ENCODE data around the gene PRLR. TPM values are rescaled to one million over a fixed set of nuclear protein-coding genes. Genes with fewer than 3 reads are reported as not detected.

The PRLR gene
- total RNA-seq, 1 experiment from 2014 or later, result not detected

DNA sequence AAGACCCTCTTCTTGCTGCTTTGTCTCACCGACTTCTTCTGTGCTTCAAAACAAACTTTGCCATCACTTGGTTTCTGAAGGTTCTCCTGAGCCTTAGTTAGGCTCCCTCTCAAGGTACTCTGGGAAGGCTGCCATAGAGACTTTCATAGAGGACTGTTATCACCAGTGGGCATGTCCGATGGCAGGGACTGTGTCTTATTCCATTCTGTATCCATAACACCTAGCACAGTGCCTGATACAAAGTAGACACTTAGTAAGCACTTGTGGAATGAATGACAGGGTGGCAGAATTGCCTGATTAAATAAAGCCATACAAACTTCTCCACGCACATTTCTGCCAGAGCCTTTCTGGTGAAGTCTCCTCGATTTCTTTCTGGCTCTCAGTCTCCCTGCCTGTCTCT, 215.2 kb downstream of the PRLR start:
- no peak for DNase-seq (ENCODE audit: extremely low read depth, low read depth)

DNA sequence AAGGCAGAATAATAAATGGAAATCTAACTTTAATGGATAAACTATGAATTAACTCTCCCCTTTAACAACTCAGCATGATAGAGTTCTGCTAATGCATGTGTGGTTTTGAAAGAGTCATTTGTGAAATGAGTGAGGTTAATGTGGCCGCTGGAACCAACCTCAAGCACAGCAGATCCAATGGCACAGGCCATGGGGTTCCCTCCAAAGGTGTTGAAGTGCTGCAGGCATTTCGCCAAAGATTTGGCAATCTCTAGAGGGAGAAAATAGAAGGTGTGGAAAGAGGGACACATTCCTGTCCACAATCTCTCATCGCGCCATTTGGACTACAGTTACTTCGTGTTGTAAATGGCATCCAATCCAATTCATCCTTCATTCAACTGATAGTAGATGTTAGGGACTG, 217.5 kb downstream of the PRLR start:
- no peak for DNase-seq (ENCODE audit: extremely low read depth, low read depth)

DNA sequence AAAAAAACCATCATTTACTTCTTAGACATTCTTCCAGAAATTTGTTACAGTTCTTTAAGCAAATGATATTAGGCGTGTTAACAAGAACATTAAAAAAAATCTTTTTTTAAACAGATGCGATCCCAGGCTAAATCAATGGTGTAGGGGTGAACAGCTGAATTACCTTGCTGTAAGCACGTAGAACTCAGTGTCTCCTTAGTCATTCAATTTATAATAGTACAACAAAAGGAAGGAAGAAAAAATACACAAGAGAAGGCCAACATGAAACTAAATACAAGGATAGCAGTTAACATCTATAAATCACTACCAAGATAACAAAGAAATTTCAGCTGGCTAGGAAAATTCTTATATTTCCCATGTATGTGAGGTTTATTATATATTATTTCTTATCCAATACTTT, 217.9 kb downstream of the PRLR start:
- no peak for DNase-seq (ENCODE audit: extremely low read depth, low read depth)

DNA sequence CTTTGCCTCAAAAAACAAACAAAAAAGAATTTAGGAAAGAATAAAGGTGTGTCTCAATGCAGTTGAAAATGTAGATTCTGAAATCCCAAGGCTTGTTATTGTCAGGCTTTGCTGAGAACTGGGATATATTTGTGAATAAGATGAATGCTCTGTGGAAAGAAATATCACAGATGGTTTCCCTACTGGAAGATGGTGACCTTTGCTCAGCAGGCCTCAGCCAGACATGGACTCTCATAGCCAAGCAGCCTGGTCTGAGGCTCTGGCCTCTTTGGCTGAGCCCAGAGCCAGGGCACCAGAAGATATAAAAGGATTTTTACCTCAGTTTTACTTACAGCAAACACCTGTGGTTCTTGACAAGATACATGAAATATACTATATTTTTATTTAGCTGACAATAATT, 219.6 kb downstream of the PRLR start:
- no peak for DNase-seq (ENCODE audit: extremely low read depth, low read depth)

DNA sequence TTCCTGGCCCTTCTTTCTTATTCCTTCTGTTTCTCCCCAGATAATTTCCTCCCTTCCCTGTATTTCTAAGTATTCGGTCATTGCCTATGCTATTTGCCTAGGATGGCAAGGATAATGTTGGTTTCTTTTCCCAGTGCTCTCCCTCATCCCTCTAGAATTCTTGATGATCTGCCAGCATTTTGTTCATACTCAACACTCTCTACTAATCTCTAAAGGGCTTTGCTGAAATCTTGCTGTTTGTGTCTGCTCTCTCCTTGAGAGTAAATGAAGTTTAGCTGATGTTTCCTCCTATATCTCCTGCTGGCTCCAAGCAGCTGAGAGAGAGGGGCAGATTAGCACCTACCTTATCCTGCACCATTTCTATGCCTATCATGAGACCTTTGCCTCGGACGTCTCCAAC, 220.6 kb downstream of the PRLR start:
- no peak for DNase-seq (ENCODE audit: extremely low read depth, low read depth)

DNA sequence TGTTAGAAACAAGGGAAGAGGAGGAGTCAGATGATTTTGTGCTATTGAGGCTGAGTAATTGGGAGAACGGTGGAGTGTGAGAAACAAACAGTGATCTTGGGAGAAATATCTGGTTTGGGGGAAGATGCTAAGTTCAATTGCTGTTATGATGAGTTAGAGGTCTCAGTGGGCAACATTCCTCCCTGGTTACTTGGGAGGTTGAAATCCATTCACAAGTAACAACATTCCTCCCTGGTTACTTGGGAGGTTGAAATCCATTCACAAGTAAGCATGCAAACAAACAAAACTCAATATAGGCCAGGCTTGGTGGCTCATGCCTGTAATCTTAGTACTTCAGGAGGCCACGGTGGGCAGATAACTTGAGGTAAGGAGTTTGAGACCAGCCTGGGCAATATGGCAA, 221.3 kb downstream of the PRLR start:
- DNase-seq (ENCODE audit: extremely low read depth, low read depth), result no peak

DNA sequence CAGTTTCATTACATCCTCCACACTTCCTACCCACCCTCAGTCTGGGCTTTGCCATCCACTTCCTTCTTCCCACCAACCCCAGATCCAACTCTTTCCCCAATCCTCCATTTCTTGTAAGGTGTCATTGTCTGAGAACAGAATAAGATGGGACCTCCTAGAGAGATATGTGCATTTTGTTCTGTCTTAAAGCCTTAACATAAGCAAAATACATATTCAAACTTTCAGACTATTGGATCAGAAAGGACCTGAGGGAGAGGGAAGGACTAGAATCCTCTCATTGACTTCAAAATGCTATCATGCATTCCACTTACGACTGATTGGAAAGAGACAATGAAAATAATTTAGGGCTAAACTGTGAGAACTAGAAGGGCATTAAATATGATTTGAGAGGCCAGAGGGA, 225.5 kb downstream of the PRLR start:
- no peak for DNase-seq (ENCODE audit: extremely low read depth, low read depth)

DNA sequence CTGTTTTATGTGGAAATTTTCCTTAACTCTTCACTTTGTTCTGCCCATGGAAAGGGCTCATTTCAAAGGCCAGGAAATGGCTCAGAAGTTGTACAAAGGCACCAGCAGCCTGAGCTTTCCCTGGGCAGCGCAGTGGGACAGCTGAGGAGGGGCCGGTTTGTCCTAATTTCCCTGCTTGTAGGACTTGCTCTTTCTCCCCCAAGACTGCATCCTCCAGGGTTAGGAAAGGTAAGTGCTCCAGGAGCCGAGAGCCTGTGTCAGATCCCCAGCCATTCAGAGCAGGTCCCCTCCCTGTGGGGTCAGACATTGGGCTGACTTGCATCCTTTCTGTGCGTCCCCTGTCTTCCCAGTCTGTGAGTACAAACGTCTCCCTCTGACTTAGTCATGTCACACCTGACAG, 226.1 kb downstream of the PRLR start:
- DNase-seq (ENCODE audit: extremely low read depth, low read depth), result no peak

DNA sequence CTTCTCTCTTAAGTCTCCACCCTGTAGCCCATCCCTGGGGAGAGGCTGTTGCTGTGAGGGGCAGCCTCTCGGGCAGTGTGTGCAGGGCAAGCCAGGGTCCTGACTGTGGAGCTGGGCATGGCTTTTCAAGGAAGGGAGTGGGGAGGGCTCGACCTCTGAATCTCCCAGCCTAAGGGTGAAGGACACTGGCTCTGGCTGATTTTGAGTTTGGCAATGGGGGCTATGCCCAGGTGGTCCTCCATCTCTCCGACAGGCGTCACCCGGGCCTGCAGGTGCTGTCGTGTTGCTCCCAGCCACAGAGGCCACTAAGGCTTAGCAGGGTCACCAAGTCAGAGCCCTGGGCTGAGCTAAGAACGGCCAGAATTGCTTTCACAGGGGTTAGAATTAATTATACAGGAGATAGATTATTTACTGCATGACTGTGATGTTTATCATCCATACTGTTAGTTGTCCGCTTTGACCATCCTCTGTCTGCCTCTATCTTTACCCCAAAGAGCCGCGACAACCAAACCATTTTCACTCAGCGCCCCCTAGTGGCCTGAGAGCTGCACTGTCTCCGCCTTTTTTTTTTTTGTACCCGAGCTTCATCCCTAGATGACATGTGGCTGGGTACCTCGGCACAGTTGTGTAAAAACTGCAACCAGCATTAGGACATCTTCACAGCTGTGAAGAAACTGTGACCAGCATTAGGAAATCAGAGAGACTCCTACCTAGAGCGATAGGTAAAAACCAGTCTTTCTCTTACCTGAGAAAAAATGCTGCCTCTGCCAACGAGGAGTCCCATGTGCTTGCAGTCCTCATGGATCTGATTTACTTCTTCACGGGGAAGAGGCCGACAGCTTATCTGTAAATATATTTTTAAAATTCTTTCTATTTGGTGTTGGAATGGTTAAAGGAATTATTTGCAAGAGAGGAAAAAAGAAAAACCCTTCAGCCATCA, 227.0 kb downstream of the PRLR start:
- peak; percentile 74 for DNase-seq (ENCODE audit: extremely low read depth, low read depth)

DNA sequence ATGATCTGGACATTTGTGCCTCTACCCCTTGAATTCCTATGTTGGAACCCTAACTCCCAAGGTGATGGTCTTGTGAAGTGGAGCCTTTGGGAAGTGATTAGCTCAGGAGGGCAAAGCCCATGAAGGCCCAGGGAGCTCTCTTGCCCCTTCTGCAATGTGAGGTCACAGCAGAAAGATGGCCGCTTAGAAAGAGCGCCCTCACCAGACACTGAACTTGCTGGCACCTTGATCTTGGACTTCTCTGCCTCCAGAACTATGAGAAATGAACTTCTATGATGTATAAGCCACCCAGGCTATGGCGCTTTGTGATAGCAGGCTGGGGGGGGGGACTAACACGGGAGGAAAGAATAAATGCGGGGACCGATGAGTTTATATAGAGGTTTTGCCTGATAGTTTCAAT, 227.8 kb downstream of the PRLR start:
- no peak for DNase-seq (ENCODE audit: extremely low read depth, low read depth)

DNA sequence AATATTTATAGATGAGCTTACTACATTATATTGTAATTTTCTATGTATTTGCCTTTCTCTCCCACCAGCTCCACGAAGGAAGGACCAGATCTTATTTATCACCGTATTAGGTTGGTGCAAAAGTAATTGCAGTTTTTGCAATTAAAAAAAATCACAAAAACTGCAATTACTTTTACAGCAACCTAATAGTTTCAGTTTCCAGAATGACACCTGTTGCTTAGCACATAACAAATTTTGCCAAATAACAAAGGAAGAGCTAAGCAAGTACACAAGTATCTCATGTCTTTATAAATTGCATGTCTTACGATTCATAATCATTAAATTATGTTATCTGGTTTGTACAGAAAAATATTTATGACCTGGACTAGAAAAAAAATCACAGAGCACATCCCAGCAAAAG, 228.4 kb downstream of the PRLR start:
- no peak for DNase-seq (ENCODE audit: extremely low read depth, low read depth)

Other genes starting within 250 kb of the PRLR start
- not detected in 2 replicates for gene AGXT2, start 182.5 kb downstream of the PRLR start, total RNA-seq (2014; rRNA removed; shearing (Covaris generic))